GM23248 (cell line): Measurements from ENCODE around the gene MASP1.

Source experiments
- EZH2 ChIP-seq: fragments of 200-600 bp; sonication (generic); IDR thresholded peaks from 2 replicates; pipeline ENCODE4 v1.6.1; 2018; ENCODE audit warnings: antibody characterized with exemption, mild to moderate bottlenecking; ENCODE audit not compliant: insufficient read depth, poor library complexity, severe bottlenecking
- EZH2phosphoT487 ChIP-seq: fragments of 200-600 bp; sonication (generic); IDR thresholded peaks from 2 replicates; pipeline ENCODE4 v1.6.1; 2018; ENCODE audit warnings: antibody characterized with exemption, moderate library complexity, mild to moderate bottlenecking, low read depth; ENCODE audit not compliant: insufficient read depth

DNA sequence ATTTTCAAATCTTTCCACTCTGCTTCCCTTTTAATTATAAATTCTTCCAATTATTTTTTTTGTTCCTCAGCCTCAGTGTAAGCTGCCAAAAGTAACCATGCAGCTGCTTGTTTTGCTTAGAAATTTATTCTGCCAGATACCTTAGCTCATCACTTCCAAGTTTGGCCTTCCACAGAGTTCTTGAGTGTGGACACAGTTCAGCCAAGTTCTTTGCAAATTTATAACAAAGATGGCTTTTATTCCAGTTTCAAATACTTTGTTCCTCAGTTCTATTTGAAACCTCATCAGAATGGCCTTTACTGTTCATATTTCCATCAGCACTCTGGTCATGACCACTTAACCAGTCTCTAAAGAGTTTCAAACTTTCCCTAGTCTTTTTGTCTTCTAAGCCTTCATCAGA is 83.9 kb downstream of the MASP1 start:
- no peak for TF ChIP-seq EZH2
- no peak for TF ChIP-seq EZH2phosphoT487
